Peyer's patch (tissue), 4 donors: ENCODE data around the gene MSANTD1.

Source experiments
- CTCF ChIP-seq, 6 experiments: fragments of 450-650 bp in 4 of 6; fragments of 200-600 bp in 2 of 6; sonication (generic) in 1 of 6; IDR thresholded peaks; one replicate each; pipeline ENCODE4 v1.5.1; 2017 to 2019; ENCODE audit warnings: antibody characterized with exemption in 6 of 6, mild to moderate bottlenecking in 3 of 6, moderate library complexity in 1 of 6
- POLR2A ChIP-seq, 2 donors: fragments of 450-650 bp; IDR thresholded peaks; one replicate each; pipeline ENCODE4 v1.5.1; 2017; ENCODE audit warnings: antibody characterized with exemption in 2 of 2, mild to moderate bottlenecking in 2 of 2, moderate library complexity in 2 of 2

- TF ChIP-seq CTCF (IDR thresholded peaks at IDR 0.05) (no peak), POLR2A (IDR thresholded peaks at IDR 0.05) (no peak)
Observed at GRCh38 chr4:3269991-3270611, 21.1 kb downstream of the MSANTD1 start.
